HG02852 (cell line): ENCODE measurements around the gene GSTA1.
"Not testable (repeated sequence)": the region's sequence is repeated elsewhere in the genome, so short reads cannot be mapped to it uniquely, and the experiment has no call there.

Source experiments
- ATAC-seq: cut with Tn5 transposase; IDR thresholded peaks from one replicate; pipeline ENCODE4 v1.9.1; 2021; ENCODE audit warnings: mild to moderate bottlenecking, moderate library complexity; ENCODE audit not compliant: unreplicated experiment

The GSTA1 gene

GRCh38 chr6:52759085-52759484, 44.5 kb downstream of the GSTA1 start:
- ATAC-seq = no peak

- not testable (repeated sequence) for ATAC-seq
Measured at GRCh38 chr6:52757651-52758338, 45.8 kb downstream of the GSTA1 start.

- no peak for ATAC-seq
Measured at GRCh38 chr6:52754443-52754842, 49.2 kb downstream of the GSTA1 start.

GRCh38 chr6:52753137-52753536, 50.5 kb downstream of the GSTA1 start:
- not testable (repeated sequence) for ATAC-seq

GRCh38 chr6:52752310-52752709, 51.3 kb downstream of the GSTA1 start:
- no peak for ATAC-seq

- ATAC-seq = no peak
Measured at GRCh38 chr6:52749556-52750152, 54.0 kb downstream of the GSTA1 start.

DNA sequence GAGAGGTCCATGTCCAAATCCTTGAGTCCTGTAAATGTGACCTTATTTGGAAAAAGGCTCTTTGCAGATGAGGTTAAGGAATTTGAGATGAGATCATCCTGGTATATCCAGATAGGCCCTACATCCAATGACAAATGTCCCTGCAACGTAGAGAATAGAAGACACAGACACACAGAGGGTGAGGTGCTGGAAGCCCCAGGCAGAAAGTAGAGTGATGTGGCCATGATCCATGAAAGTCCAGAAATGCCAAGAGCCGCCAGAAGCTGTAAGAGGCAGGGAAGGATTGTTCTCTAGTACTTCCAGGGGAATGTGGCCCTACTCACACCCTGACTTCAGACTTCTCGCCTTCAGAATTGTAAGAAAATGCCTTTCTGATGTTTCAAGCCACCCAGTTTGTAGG, 56.3 kb downstream of the GSTA1 start:
- ATAC-seq = not testable (repeated sequence)

DNA sequence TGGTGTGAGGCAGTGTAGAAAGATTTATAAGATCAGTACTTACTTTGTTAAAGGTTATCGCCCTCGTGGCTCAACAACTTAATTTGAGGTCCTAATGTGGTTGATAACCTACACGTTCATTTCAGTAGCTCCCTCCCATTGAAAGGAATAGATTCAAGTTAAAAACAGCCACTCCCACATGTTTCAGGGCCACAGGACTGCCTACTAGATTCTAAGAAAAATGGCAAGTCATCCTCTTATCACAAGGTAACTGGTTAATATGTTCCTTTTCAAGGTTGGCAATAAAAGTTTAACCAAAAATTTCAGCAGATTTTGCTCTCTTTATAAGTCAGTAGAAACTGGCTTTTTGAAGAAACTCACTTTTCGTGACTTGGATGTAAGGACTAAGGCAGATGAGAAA, 57.4 kb downstream of the GSTA1 start:
- no peak for ATAC-seq

DNA sequence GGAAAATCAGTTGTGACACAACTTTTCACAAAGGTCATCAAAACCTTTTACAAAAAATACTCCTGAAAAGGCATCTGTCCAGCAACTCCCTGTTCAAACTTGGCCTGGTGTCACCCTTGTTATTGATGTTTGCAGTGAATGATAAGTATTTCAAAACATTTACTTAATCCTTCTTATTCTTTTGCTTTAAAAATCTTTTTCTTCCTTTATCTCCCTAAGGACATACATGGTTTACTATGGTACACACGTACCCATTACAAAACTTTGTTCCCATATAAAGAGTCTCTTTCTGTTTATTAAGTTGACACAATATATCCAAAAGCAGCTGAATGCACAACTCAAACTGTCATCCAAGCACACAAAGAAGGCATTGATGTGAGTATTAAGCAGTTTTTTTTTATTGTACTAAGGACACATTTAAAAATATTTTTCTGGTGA, 57.8 kb downstream of the GSTA1 start:
- no peak for ATAC-seq

GRCh38 chr6:52741872-52742271, 61.7 kb downstream of the GSTA1 start:
- ATAC-seq = no peak
